HG02759 (cell line): ENCODE data around the gene ASPRV1.

ENCODE experiments used
- ATAC-seq: cut with Tn5 transposase; IDR thresholded peaks from one replicate; pipeline ENCODE4 v1.9.1; 2021; ENCODE audit warnings: mild to moderate bottlenecking, moderate library complexity; ENCODE audit not compliant: unreplicated experiment

ASPRV1 gene

GRCh38 chr2:69943843-69944525 lies 17.4 kb downstream of the ASPRV1 start:
- ATAC-seq = no peak

DNA sequence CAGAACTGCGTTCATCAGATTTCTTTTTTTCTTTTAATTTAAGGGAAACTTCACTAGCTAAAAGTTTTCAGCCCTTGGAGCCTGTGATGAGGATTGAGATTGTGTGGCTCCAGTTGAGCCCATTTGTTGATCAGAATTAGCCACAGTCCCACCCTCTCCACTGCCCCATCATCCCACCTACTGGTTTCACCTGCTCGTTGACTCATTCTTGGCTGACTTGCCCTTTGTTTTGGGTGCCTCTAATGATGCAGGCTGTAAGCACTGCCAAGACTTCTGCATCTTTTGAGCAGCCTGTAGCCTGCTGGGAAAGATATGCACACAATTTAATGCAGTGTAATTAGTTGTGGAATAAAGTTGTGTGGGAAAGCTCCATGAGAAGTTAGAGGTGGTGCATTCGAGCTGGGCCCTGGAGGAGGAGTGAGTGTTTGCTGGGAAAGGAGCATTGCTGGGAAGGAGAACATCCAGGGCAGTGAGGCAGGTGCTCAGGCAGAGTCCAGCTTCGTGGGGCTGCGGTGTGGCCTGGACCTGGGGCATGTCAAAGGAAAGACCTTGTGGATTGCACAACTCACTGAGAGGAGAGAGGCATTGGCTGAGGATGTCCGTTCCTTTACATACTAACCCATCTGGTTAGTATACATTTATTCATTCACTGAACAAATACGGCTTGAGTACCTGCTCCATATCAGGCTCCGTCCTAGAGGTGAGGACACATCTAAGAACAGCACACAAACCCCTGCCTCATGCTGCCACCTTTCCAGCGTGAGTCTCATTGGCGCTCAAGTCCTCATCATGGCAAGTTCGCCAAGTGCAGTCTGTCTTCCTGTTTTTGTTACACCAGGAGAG lies 18.2 kb downstream of the ASPRV1 start:
- ATAC-seq = no peak

- ATAC-seq = no peak
These were observed 20.7 kb downstream of the ASPRV1 start for GRCh38 chr2:69940691-69941090.

DNA sequence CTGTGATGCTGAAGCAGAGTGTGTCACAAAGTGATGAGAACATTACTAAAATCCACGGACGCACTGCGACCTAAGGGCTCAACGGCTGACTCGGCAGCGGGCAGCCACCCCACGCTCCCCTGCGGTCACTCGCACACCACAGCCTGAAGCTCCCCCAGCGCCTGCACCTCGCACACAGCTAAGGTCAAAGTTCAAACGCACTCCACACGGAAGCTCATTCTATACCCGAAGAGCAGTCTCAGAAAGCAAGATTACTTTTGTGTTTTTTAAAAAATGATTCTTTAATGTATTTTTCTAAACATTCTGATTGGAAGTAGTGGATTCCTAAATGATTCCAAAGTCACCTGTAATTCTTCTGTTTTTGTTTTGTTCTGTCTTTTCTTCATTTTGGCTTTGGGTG lies 21.7 kb downstream of the ASPRV1 start:
- ATAC-seq = no peak

DNA sequence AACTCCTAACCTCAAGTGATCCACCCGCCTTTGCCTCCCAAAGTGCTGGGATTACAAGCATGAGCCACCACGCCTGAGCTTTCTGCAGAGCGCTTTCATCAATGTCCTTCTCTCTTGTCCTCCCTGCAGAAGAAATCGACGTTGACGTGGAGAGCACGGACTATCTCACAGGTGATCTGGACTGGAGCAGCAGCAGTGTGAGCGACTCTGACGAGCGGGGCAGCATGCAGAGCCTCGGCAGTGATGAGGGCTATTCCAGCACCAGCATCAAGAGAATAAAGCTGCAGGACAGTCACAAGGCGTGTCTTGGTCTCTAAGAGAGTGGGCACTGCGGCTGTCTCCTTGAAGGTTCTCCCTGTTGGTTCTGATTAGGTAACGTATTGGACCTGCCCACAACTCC lies 23.5 kb downstream of the ASPRV1 start:
- no peak for ATAC-seq

DNA sequence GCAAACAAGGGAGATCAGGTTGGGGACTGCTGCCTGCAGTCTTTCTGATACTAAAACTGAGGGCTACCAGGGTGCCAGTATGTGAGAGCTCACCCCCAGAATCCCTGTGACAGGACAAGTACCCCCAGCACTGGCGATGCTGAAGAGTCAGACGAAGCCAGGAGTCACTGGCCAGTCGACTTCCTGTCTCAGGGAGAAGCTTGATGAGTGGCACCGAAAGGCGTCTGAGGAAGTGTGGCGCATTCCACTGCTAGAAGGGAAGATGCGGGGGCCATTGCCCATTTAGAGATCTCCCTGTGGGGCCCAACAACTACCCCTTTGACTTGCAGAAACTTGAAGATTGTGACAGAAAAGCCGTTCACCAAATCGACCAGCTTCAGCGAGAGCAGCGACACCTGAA lies 24.5 kb downstream of the ASPRV1 start:
- ATAC-seq = no peak

GRCh38 chr2:69935011-69935410 lies 26.4 kb downstream of the ASPRV1 start:
- no peak for ATAC-seq

GRCh38 chr2:69934614-69934908 lies 26.9 kb downstream of the ASPRV1 start:
- no peak for ATAC-seq

DNA sequence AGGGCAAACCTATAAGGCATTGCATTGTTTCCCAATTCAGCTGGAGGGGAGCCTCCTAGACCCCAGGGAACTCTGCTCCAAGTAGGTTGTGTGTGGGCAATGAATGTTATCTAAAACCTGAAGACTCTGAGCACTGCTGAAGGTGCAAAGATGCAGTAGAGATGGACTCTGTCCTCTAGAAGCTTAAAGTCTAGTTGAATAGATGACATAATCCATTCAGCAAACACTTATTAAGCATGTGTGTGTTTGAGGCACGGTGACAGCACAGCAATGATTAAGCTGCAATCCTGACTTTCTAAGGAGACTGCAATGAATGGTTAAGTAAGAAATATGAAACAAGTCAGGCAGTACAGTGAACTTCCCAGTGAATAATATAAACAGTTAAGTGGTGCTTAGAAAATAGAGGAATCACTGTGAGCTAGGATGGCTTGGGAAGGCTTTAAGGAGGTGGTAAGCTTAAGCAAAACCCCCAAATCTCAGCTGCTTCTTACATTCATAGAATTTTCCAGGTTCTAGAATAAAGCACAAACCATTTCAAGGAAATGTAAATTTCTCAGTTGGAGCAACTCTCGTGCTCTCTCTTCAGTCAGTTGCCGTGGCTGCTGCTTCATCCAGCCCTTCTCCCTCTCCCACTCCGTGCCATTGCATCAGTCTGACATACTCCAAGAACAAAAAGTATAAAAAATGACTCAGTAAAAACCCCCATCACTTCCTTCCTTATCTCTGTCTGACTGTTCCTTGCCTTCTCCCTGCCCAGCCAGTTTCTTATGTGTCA lies 27.4 kb downstream of the ASPRV1 start:
- ATAC-seq = no peak

- no peak for ATAC-seq
These were observed 28.1 kb downstream of the ASPRV1 start for GRCh38 chr2:69933254-69933828.

DNA sequence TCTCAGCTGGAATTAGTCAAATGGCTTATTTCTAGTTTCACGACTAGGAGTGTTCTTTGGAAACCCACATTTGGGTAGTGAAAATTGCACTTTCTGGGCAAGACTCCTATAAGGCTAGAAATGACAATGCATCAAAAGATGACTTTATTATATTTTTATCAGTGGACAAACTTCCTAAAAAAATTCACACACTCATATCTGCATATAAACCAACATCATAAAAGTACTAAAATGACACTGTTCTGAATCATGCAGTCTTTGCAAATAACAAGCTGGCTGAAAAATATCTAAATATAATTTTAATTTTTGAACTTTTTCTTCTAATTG lies 28.9 kb downstream of the ASPRV1 start:
- no peak for ATAC-seq

DNA sequence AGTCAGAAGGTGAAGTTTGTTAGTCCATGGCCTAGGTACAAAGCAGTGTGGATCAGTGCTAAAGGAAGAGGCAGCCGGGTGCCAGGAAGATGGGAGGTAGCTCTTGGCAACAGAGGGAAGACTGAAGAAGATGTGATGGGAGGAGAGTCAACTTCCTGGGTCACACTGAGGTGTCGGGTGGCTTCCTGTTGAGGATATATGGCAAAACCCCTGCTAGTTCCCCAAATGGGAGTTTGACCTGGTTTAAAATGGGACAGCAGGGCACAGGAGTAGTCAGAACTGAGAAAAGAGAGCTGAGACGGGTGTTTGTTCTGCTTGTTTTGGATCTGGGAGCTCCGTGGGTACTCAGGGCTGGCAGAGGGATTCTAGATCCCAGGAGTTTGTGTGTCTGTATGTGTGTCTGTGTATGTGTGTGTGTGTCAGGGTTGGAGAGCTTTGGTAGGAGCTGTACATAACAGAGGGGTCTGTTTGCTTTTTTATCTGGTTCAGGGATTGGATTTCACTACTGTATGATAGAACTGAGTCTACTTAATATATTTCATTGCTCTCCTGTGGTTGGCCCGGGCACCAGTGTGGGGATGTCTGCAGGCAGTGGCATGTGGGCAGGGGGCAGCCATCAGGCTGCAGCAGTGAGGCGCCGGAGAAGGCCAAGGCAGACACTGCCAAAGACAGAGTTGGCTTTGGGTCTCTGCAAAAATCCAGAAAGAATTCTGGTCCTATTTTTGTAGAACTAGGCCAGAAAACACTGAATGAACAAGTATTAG lies 29.4 kb downstream of the ASPRV1 start:
- no peak for ATAC-seq

GRCh38 chr2:69926849-69927515 lies 34.4 kb downstream of the ASPRV1 start:
- ATAC-seq = no peak

DNA sequence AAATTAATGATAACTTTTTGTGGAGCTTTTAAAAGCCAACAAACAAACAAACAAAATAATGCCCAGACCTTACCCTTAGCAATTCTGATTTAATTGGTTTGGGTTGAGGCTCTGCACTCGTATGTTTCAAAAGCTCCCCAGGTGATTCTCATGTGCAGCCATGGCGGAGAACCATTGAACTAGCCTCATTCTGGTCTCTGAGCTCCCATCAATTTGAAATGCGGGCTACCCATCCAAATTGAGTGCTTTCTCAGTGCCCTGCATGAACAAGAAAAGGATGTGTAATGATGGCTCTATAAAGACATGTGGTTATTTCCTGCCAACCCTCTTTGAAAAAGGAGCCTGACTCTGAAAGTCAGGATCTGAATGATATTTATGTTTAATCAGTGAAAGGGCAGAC lies 38.3 kb downstream of the ASPRV1 start:
- no peak for ATAC-seq

DNA sequence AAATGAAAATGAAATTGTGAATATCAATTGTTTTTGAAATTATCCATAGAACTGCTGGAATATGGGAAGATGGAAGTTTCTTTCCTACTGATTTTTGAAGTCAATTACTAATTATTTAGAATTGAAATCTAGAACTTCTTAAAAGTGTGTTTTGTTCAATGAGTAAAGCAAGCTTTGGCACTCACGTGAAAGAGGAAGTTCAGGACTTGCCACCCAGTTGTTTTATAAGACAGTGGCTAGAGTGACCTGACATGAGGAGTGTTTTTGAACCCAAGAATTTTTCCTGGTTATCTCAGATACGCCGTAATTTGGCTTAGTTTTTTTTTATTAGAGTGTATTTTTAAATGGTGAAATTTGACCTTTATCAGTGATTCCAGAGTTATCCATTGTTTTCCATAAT lies 43.0 kb downstream of the ASPRV1 start:
- ATAC-seq = no peak

GRCh38 chr2:69917852-69918251 lies 43.6 kb downstream of the ASPRV1 start:
- no peak for ATAC-seq

DNA sequence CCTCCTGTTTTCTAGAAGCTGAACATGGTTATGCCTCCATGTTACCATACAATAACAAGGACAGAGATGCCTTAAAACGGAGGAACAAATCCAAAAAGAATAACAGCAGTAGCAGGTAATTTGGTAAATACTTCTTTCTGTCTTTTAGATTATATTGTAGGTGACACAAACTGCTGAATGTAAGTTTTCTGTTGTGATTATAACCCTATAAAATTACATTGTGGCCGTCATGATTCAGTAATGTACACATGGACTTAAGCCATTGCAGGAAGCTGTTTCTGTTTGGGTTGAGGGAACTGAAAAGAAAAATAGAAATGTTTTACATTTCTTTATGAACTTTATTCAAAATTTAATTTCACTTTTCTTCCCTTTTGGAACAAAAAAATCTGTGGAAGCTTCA lies 45.3 kb downstream of the ASPRV1 start:
- ATAC-seq = no peak

DNA sequence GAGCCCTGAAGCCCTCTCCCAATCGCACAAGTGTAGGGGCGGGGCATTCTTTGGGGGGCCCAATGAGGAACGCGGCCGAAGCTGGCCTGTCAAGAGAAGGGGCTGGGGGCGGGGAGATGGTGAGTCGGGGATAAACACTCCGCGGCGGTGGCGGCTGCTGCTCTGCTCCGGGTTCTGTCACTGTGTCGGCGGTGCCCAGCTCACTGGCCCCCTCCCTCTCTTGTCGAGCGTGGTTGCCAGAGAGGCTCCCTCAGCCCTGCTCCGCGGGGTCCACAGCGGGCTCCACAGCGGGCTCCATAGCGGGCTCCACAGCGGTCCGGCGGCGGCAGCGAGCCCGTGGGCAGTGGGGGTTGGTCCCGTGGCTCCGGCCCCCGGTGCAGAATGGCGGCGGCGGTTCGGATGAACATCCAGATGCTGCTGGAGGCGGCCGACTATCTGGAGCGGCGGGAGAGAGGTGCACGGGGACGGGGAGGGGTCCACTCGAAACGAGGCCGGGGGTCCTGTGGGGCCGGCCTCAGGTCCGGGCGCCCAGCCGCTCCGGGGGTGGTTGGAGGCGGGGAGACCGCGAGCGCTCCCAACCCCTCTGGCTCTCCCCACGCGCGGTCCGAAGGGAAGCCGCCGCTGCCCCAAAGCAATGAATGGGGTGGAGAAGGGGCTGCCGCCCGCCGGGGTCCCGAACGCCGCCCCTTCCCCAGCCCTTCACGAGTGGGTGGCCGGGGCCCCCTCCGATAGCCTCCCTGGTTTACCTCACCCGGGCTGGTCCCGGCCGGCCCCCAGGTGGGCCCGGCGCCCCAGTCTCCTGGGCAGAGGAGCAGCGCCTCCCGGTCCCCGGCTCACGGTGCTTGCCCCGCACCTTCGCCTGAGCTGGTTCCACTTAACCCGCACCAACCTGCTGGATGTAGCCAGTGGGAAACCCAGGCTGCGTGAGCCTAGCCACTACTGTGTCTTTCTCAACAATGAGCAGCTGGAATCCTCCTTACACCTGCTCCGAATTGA lies 46.2 kb downstream of the ASPRV1 start, which contains the start of gene MXD1:
TSS of gene MXD1 (plus strand) at position 160 of the 996 bp plus-strand sequence. CDS start at position 382, 222 bp downstream.
- peak; percentile 83 for ATAC-seq
